GM23338 (cell line): ENCODE data around the gene SAA2.
"Not testable (repeated sequence)": the region's sequence is repeated elsewhere in the genome, so short reads cannot be mapped to it uniquely, and the experiment has no call there.

ENCODE experiments used
- CREB1 ChIP-seq: fragments of 250-450 bp; sonication (Bioruptor Pico); IDR thresholded peaks from 2 replicates; pipeline ENCODE4 v1.5.0; 2020; ENCODE audit warnings: low read depth, mild to moderate bottlenecking, moderate library complexity
- CTCF ChIP-seq, 2 experiments: fragments of 200-600 bp in 1 of 2; sonication (generic) in 1 of 2; conservative IDR thresholded peaks; 2 replicates each; pipeline versions ENCODE4 v1.5.1 to v1.6.1; 2016 to 2017; ENCODE audit warnings: antibody characterized with exemption in 2 of 2, low read depth in 2 of 2, mild to moderate bottlenecking in 2 of 2, moderate library complexity in 1 of 2
- EZH2 ChIP-seq: fragments of 200-600 bp; sonication (generic); IDR thresholded peaks from one replicate; pipeline ENCODE4 v1.8.0; 2017; ENCODE audit warnings: antibody characterized with exemption, mild to moderate bottlenecking, low read depth; ENCODE audit not compliant: unreplicated experiment
- EZH2phosphoT487 ChIP-seq: fragments of 200-600 bp; sonication (generic); IDR thresholded peaks from one replicate; pipeline ENCODE4 v1.8.1; 2018; ENCODE audit warnings: antibody characterized with exemption; ENCODE audit not compliant: unreplicated experiment
- NANOG ChIP-seq: IDR thresholded peaks from 2 replicates; pipeline ENCODE4 v1.6.1; 2016; ENCODE audit warnings: antibody characterized with exemption, borderline replicate concordance
- POLR2AphosphoS5 ChIP-seq: IDR thresholded peaks from 2 replicates; pipeline ENCODE4 v1.6.1; 2016; ENCODE audit warnings: antibody characterized with exemption, low read depth
- REST ChIP-seq: IDR thresholded peaks from one replicate; pipeline ENCODE4 v1.6.1; 2018; ENCODE audit warnings: antibody characterized with exemption; ENCODE audit not compliant: unreplicated experiment
- ZNF114 ChIP-seq: fragments of 250-450 bp; sonication (Bioruptor Pico); IDR thresholded peaks from 2 replicates; pipeline ENCODE4 v1.5.0; 2020; ENCODE audit warnings: mild to moderate bottlenecking, moderate library complexity

GRCh38 chr11:18269252-18269651 is 20.8 kb upstream of the SAA2 start:
- not testable (repeated sequence) for TF ChIP-seq CTCF (conservative IDR thresholded peaks at IDR 0.05; ENCODE audit: low read depth in 2 of 2); EZH2phosphoT487; POLR2AphosphoS5; NANOG; EZH2; CREB1 (CRISPR knock-in tag); REST; ZNF114 (CRISPR knock-in tag)
